ENCODE results near the gene MAGI1. TPM values are rescaled to one million over a fixed set of nuclear protein-coding genes. Genes with fewer than 3 reads are reported as not detected.
A peak's percentile ranks its signal among the peaks of the same experiment; 100 is the strongest.

The MAGI1 gene
- total and polyA plus RNA-seq, 7 donors = 10.2 to 54.0 (median 29.8) TPM

DNA sequence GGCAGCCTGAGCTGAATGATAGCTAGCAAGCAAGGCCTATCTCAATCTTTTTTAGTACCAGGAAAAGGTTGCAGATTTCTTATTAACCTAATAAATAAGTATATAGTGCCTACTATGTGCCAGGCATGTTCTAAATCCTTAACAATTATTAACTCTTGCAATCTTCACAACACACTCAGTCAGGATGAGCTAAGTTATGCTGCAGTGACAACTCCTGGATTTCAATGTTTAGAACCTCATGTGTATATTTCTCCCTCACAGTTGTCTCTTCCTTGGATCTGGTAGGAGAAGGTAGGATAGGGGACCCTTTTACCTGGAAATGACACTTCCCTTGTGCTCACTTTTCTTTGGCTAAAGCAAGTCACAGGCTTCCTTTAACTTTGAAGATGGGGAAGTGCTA is 39.3 kb upstream of the MAGI1 start:
- no peak overlapping the region for H3K27ac ChIP-seq
- H3K4me3 ChIP-seq = no peak overlapping the region
- peaks cover 0 to 13% (median 9%) of the 10 kb centered on the region in 4 donors for H3K4me1 ChIP-seq
- DNase-seq = no peak
- no peaks in the 10 kb centered on the region for H3K36me3 ChIP-seq
- intact Hi-C loops (cut with DNase I) = no loop called here
- no peak for TF ChIP-seq EP300 (IDR thresholded peaks at IDR 0.05)
- TF ChIP-seq CTCF (IDR thresholded peaks at IDR 0.05) = no peak
- TF ChIP-seq POLR2A (IDR thresholded peaks at IDR 0.05) = no peak
- TF ChIP-seq POLR2AphosphoS5 (IDR thresholded peaks at IDR 0.05) = no peak
- no peaks in the 10 kb centered on the region for H3K9me3 ChIP-seq
- no peaks in the 10 kb centered on the region for H3K27me3 ChIP-seq

DNA sequence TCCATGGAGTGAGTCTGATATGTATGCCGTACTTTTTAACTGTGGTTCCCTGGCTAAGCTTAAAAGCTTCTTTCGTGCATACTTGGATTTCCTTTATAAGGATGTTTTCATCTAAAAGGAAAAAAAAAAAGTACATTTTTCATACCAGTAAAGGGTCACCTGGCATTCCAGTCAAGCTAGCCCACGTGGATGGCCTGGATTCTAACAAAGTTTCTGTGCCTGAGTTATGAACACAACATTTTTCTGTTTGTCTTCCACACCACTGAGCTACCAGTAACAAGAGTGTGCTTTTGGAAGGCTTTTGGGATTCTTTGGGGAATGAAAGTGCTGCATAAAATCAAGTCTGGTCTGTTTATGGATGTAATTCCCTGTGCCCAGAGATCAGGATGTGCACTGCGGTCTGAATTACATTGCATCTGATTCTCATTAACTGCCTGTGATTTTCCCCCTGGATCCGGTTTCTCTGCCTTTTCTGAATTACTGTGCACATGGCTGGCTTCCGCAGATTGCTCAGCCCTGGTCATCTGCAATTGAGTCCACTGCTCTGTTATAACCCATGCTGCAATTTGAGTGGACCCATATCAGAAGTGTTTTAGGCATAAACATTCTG is 38.2 kb upstream of the MAGI1 start:
- Histone ChIP-seq H3K36me3 (no peaks in the 10 kb centered on the region), H3K4me1 (peaks cover 0 to 13% (median 9%) of the 10 kb centered on the region in 4 donors), H3K27ac (peak overlapping the region in 1 of 4 donors; percentile 4), H3K9me3 (no peaks in the 10 kb centered on the region), H3K4me3 (no peak overlapping the region), H3K27me3 (no peaks in the 10 kb centered on the region)
- 79 to 89% methylated on average over 6 of the region's 6 CpGs for WGBS, 2 donors
- TF ChIP-seq POLR2A (IDR thresholded peaks at IDR 0.05) = no peak
- no peak for TF ChIP-seq POLR2AphosphoS5 (IDR thresholded peaks at IDR 0.05)
- no peak for TF ChIP-seq CTCF (IDR thresholded peaks at IDR 0.05)
- no peak for TF ChIP-seq EP300 (IDR thresholded peaks at IDR 0.05)
- no peak for DNase-seq
- intact Hi-C loops (cut with DNase I) = no loop called here

- Histone ChIP-seq H3K27me3 (no peaks in the 10 kb centered on the region), H3K9me3 (no peaks in the 10 kb centered on the region), H3K36me3 (no peaks in the 10 kb centered on the region), H3K4me1 (peaks cover 0 to 13% (median 9%) of the 10 kb centered on the region in 4 donors), H3K4me3 (no peak overlapping the region), H3K27ac (no peak overlapping the region)
- TF ChIP-seq POLR2AphosphoS5 (IDR thresholded peaks at IDR 0.05) = no peak
- no peak for TF ChIP-seq CTCF (IDR thresholded peaks at IDR 0.05)
- TF ChIP-seq EP300 (IDR thresholded peaks at IDR 0.05) = no peak
- no peak for TF ChIP-seq POLR2A (IDR thresholded peaks at IDR 0.05)
- DNase-seq = no peak
- 84 to 90% methylated on average over 4 of the region's 4 CpGs for WGBS, 2 donors
- intact Hi-C loops (cut with DNase I) = no loop called here
Observed at GRCh38 chr3:66075281-66075680, 36.6 kb upstream of the MAGI1 start.

GRCh38 chr3:66073464-66074141 is 34.9 kb upstream of the MAGI1 start:
- no peak for TF ChIP-seq CTCF (IDR thresholded peaks at IDR 0.05)
- TF ChIP-seq POLR2AphosphoS5 (IDR thresholded peaks at IDR 0.05) = no peak
- no peak for TF ChIP-seq EP300 (IDR thresholded peaks at IDR 0.05)
- no peak for TF ChIP-seq POLR2A (IDR thresholded peaks at IDR 0.05)
- intact Hi-C loops (cut with DNase I) = no loop called here
- 36 to 74% methylated on average over 8 of the region's 8 CpGs for WGBS, 2 donors
- H3K36me3 ChIP-seq = no peaks in the 10 kb centered on the region
- no peaks in the 10 kb centered on the region for H3K9me3 ChIP-seq
- H3K27me3 ChIP-seq = no peaks in the 10 kb centered on the region
- H3K27ac ChIP-seq = no peak overlapping the region
- no peak for DNase-seq
- H3K4me3 ChIP-seq = no peak overlapping the region
- peaks cover 0 to 13% (median 9%) of the 10 kb centered on the region in 4 donors for H3K4me1 ChIP-seq
